Measurements from ENCODE around the gene SCRG1. TPM values are rescaled to one million over a fixed set of nuclear protein-coding genes. Genes with fewer than 3 reads are reported as not detected.

The SCRG1 gene
- total RNA-seq: not detected in 2 replicates

- no peak for DNase-seq (ENCODE audit: low read depth)
These were observed at the start of gene SCRG1 for GRCh38 chr4:173398779-173399415. Gene SCRG1 (minus strand): TSS chr4:173399116. CDS start chr4:173391414, 7,702 bp downstream.

- no peak for DNase-seq (ENCODE audit: low read depth)
These were observed 49.2 kb upstream of the SCRG1 start for GRCh38 chr4:173448103-173448502.

DNA sequence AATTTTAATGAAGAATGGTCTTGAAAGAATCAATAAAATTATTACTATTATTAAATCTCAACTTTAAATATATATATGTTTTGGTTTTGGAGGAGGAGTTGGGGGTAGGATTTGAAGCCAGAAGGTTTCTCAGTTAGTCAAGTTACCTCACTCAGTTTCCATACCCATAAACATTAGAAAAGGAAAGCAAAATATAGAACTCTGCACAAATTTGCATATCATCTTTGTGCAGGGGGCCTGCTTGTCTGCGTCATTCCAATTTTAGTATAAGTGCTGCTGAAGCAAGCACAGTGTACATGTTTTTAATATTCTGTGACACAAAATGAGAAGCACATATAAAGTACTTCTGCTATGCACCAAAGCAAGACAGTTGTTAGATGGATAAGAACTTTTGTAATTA is 47.5 kb upstream of the SCRG1 start:
- no peak for DNase-seq (ENCODE audit: low read depth)

- DNase-seq (ENCODE audit: low read depth): no peak
These were observed 44.2 kb upstream of the SCRG1 start for GRCh38 chr4:173443121-173443520.

- no peak for DNase-seq (ENCODE audit: low read depth)
These were observed 43.5 kb upstream of the SCRG1 start for GRCh38 chr4:173442223-173442932.

DNA sequence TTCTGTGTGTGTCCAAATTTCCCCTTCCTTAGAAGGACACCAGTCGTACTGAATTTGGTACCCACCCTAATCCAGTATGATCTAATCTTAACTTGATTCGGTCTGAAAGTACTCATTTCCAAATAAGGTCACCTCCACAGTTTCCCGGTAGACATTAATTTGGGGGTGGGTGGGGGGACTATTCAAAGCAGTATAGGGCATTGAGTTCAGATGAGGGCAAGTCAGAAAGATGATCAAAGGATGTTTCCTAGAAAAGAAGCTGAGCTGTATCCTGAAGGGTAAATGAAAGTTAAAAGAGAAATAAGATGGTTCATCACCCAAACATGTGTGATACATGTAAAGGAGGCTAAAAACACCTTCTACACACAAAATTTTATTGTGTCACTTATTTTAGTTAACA is 42.0 kb upstream of the SCRG1 start:
- no peak for DNase-seq (ENCODE audit: low read depth)

DNA sequence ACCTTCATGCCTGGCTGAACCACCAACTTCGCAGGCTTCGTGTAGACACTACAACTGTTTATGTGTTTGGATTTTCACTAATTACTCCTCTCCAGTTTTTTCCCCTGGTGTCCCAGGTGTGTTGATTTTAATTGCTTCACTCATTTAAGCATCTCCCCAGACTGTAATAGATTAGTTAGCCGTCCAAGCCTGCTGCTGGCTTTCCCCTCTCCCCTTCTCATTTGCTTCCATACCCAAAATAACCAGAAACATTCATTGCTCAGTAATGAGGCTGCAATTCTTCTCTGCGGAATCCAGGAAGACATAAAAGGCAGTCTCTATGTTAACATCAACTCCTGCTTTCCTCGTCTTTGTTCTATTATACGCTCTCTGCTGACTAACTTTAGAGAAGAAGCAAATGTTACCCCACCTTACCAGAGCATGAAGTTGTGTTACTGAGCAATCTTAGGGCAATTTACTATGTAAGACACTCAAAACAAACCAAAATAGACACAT is 37.9 kb upstream of the SCRG1 start:
- no peak for DNase-seq (ENCODE audit: low read depth)

DNA sequence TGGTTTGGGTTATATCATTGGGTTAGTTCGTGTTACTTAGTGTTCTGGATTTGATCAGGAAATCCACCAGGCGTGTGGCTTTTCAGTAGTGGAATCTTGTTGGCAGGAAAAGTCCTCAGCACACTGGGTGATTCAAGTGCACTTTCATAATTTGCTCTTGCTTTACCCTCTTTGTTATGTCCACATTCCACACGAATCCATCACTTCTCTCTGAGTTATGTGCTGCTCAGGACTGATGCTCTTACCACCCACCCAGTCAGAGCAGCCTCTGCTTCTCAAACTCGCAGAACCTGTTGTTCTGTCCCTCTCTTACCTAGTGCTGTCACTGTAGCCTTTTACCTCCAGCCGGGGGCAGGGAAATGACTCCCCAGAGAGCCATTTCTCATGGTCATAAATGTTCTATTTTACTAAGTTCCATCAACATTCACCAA is 37.2 kb upstream of the SCRG1 start:
- peak; percentile 36 for DNase-seq (ENCODE audit: low read depth)

- no peak for DNase-seq (ENCODE audit: low read depth)
These were observed 35.3 kb upstream of the SCRG1 start for GRCh38 chr4:173434231-173434630.

- no peak for DNase-seq (ENCODE audit: low read depth)
These were observed 34.5 kb upstream of the SCRG1 start for GRCh38 chr4:173433447-173433846.

DNA sequence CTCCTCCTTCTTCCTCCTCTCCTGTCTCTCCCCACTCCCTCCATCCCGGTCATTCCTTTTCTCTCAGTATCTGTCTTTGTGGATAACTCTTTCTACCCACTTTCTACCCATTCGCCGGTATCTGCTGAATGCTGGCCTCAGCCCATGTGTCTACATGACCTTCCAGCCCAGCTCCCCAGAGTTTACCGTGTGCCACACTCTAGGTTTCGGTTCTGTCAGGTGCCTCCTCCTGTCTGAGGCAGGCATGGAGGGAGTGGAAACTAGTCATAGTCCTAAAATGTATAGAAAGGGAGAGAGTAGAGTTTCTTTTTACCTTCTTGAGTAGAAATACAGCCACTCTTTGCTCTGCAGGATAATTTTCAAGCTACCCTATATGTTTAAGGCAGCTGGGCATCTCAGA is 33.5 kb upstream of the SCRG1 start:
- DNase-seq (ENCODE audit: low read depth): no peak

- no peak for DNase-seq (ENCODE audit: low read depth)
These were observed 27.1 kb upstream of the SCRG1 start for GRCh38 chr4:173426064-173426463.

DNA sequence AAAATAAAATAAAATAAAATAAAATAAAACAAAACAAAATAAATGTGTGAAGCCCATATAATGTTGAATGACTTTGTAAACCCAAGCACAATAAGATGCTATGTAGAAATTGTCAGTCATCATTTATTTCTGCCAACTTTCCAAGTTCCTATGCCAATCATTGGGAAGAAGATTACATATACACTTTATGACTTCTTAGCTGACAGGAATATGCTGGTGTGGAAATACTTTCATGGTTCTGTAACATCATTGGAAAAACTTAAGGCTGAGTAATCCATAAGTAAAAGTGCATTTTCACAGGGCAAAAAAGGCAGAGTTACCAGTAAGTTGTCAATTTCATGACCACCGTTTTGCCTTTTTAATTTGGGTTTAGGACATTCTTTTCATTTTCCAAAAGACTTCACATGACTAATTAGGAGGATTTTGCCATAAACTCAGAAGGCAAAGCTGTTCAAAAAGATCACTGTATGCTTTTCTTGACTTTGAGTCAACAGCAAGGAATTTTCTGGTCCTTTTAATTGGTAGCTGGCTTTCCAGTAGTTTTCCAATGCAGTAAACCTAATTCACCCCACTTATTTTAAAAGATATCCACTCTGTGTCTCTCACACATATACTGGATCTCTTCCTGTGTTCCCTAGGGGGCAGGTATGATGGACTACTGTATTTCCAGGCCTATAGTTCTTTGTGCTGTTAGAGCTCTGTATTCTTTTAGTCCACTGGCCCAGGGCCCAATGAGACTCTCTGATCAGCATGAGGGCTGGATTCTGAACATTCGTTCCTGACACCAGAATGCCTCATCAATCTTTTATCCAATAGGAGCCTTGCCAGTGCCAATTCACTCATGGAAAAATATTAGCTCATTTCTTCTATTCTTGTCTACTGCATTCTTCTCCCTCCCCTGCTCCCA is 26.2 kb upstream of the SCRG1 start:
- DNase-seq (ENCODE audit: low read depth): peak; percentile 51

- DNase-seq (ENCODE audit: low read depth): no peak
These were observed 21.9 kb upstream of the SCRG1 start for GRCh38 chr4:173420801-173421200.

GRCh38 chr4:173420324-173420752 is 21.4 kb upstream of the SCRG1 start:
- DNase-seq (ENCODE audit: low read depth): peak; percentile 34

DNA sequence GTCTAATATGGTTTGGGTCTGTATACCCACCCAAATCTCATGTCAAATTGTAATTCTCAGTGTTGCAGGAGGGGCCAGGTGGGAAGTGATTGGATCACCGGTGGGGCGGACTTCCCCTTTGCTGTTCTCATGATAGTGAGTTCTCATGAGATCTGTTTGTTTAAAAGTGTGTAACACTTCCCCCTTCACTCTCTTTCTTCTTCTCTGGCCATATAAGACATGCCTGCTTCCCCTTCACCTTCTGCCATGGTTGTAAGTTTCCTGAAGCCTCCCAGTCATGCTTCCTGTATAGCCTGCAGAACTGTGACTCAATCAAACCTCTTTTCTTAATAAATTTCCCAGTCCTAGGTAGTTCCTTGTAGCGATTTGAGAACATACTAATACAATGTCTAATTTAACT is 19.7 kb upstream of the SCRG1 start:
- DNase-seq (ENCODE audit: low read depth): no peak

DNA sequence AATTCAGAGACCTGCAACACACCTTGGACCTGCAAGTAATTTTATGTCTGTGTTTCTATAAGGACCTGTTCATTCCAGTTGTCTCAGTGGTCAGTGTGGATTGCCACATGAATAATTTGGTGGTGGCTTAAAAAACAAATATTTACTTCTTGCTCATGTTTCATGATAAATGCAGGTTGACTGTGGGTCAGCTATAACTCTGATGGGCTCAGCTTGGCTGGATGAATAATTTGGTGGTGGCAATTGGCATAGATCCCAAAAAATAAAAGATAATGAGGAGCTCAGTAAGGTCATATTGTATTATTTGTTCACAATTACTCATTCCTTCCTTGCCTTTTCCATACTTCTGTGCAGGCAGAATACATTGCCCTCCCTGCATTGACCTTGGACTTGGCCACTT is 18.9 kb upstream of the SCRG1 start:
- no peak for DNase-seq (ENCODE audit: low read depth)

- no peak for DNase-seq (ENCODE audit: low read depth)
These were observed 17.2 kb upstream of the SCRG1 start for GRCh38 chr4:173415885-173416653.

DNA sequence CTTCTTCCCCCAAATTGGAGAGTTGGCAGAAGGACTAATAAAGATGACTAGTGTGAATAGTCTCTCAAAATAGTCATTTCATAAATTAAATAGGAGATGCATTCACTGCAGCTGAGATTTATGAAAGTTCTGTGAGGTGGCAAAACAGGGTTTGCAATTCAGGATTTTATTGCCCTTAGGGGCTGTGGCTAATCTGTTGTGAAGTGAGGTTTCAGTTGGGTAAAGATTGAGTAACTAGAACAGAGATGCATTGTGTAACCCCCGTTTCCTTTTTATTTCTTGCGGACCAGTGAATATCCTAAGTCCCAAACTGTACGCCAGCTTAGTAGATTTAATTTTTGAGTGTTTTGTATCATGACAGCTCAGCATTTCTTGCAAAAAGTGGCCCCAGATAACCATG is 16.2 kb upstream of the SCRG1 start:
- peak; percentile 25 for DNase-seq (ENCODE audit: low read depth)

GRCh38 chr4:173414456-173414855 is 15.5 kb upstream of the SCRG1 start:
- DNase-seq (ENCODE audit: low read depth): no peak

DNA sequence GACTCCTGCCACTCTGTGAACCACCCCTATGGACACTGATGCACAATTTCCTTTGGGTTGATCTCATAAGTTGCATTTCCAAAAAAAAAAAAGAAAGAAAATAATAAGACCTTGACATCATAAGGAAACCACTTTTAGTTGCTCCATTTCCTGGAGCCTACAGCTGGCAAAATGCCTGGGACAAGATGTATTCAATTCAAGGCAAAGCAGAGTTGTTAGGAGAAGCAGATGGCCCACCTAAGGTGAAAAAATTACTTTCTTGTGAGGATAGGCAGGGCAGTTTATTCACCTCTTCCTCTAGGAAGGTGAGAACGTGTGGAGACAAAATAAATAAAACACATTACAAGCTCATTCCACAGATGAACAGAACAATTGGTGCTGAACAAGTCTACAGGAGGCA is 14.1 kb upstream of the SCRG1 start:
- no peak for DNase-seq (ENCODE audit: low read depth)

Measured in renal cortical epithelial cell (primary cell).